SHP77 treated with DMSO at 0.1 percent for 48 hours (cell line): ENCODE measurements around the gene PHF24.
A peak's percentile ranks its signal among the peaks of the same experiment; 100 is the strongest.

ENCODE experiments used
- DNase-seq: peaks from one replicate; lab custom pipeline; 2025; lab: John Stamatoyannopoulos, UW

The PHF24 gene

DNA sequence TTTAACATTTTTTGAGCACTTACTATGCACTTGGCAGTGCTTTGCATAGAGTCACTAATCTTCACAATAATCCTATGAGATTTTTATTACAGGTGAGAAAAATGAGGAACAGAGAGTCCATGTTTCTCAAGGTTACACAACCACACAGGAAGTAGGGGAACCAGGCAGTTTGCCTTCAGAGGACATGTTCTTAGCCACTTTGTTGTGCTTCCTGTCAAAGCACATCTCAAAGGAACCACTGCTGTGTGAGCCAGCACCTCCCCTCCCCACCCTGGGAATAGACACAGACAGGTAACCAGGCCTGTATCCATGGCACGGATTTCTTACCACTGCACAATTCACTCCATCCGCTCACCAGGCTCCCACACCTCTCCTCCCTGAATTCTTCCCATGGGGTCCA is 25.1 kb downstream of the PHF24 start:
- DNase-seq, result no peak

DNA sequence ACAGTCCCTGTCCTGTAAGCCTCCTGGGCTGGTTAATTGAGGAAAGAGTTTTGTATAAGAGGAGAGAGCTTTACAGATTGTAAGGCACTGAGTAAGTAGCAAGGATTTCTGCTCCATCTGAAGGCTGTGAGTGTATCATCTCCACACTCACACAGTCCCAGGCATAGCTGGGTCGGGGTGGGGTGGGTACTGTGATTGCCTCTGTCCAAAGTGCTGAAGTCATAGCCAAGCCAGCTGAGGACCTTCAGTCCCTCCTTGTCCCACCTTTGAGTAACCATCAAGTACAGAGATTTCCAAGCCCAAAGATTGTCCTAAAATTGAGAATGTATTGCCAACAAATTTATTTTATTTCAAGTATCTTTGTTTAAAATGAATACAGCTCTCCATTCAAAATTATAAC is 26.0 kb downstream of the PHF24 start:
- DNase-seq, result no peak

- DNase-seq, result no peak
These were observed 27.3 kb downstream of the PHF24 start for GRCh38 chr9:34985311-34985899.

DNA sequence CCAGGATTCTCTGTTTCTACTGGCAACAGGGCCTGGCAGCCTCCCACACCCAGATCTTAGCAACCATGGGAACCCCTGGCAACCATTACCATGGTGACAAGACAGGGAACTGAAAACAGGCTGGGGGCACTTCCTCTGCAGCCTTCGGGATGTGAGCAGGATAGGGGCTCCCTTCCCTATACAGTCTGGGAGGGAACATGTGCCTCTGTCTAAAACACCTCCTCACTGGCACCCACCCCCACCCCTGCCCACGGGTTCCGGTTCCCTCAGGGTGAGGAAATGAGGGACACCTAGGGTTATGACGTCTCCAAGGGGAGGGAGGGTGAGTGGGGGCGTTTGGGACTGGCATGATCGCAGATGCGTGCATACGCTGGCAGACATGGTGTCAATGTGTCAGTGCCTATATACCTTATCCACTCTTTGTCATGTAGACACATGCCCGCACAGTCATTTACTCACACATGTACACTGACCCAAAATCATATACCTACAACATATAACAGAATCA is 28.5 kb downstream of the PHF24 start:
- DNase-seq, result no peak

DNA sequence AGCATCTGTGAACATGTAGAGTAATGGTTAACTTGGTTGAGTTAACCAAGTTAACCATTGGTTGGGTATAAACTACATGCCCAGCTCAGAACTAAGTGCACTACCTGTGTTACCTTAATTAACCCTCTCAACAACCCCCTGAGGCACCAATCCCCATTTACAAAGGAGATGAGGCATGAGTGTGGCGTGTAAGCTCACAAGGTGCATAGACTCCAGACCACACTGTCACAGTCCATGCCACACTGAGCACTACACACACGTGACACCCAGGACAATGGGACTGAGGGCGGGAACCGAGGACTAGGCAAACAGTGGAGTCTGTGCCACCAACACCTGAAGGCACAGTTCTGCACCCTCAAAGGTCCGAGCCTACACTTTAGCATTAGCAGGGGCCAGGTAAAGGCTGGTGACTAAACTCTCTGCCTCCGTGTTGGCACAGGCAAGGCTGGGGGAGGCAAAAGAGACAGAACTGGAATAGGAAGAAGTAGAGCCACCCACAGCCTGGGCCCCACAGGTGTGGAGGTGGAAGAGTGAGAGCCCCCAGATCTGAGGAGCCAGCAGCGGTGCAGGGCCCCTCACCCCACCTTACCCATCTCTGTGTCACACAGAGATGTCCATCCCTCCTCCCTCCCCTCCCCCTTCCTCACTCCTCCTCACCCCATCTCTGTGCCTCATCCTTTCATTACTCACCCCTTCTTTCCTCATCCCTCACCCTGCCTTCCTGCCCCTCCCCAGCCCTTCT is 29.2 kb downstream of the PHF24 start:
- no peak for DNase-seq

DNA sequence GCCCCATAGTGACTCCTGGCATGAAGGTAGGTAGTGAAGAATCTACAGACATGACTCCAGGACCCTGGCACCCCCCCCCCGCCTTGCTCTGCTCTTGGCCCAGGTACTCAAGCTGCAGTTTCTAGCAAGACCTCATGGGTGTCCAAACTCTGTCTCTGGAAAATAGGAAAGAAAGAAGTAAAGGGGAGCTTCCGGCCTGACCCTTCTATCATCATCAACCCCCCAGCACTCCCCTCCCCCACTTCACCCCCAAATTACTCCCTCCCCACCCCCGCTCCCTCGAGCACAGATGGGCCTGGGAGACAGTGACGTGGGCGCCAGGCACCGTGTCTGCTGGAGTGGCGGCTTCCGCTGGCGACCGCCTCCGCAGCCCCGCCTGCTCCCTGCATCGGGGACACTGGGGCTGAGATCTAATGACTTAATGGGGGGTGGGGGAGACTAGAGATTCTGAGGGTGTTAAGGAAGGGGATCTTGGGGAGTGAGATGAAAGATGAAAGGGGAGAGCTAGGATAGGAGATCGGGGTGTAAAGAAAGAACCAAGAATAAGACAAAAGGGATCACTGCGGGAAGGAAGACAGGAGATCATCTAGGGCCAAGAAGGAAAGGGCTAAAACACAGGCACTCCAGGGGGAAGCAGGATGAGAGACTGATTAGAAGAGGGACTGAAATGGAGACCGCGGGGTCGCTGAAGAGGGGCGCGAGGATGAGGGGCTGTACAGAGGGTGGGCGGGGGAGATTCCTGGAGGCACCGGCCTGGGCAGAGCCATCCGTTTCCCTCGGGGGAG is 30.3 kb downstream of the PHF24 start:
- DNase-seq, result no peak

- DNase-seq, result peak; percentile 91
These were observed 31.2 kb downstream of the PHF24 start, which contains the start of gene DNAJB5 for GRCh38 chr9:34989003-34989945. Gene DNAJB5, plus strand, starts transcription at chr9:34989745. Its CDS starts 886 bp downstream, at chr9:34990631.

GRCh38 chr9:34989946-34990635 is 32.0 kb downstream of the PHF24 start:
- DNase-seq, result no peak

DNA sequence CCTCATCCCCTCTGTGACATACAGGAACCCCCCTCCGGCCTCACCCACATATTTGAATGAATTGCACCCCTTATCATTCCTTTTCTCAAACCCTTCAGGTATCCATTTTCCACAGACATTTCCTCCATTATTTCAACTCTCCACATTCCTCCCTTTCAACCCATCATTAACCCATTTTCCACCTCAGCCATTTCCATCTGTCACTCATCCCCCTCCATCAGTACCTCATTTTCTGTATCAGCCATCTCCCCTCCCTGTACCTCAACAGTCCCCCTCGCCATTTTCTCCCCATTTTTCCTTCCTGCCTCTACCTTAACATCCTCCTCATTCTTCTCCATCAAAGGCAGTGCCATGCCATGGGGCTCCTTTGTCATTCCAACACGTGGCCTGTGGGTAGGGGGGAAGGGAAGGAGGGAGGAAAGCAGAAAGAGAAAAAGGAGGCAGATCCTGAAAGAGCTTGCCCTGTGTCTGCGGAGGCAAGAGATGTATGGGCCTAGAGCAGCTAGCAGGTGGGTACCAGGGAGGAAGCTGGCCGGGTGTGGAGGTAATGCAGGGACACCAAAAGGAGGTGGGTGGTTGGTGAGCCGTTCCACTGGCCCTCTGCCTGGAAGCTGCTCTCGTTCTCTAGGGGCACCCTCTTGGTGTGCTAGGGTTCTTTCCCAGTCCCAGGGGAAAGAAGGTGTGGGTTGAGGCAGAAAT is 33.0 kb downstream of the PHF24 start:
- DNase-seq, result no peak

DNA sequence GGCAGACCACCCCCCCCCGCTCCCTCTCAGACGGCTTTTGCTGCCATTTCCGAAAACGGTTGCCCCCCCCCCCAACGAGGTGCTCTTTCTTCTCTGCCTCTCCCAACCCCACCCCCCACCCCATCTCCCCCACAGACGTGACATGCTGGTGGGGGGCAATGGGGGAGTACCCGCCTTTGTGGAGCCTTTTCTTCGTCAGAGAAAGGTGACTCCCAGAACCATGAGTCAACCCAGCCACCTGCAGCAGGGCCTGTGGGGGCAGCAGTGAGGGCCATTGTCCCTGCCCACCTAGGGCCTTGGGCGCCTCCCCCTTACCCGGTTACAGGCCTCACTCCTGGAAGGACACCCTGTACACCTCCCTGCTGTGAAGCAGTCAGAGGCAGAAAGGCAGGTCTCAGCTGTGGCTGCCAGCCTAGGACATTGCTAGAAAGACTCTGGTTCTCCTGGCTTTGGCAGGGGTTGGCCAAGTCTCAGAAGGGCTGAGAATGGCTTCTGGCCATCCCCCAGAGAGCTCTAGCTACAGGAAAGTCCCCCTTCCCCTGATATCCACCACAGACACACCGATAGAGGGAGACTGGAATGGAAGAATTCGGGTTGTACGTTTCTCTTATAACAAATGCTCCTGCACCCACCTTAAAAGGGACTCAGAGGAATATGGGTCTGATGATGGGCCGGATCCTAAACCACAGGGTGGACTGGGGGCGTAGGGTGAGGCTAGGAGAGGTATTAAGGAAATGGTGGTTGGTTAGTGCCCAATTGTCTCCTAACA is 33.7 kb downstream of the PHF24 start:
- DNase-seq, result no peak

DNA sequence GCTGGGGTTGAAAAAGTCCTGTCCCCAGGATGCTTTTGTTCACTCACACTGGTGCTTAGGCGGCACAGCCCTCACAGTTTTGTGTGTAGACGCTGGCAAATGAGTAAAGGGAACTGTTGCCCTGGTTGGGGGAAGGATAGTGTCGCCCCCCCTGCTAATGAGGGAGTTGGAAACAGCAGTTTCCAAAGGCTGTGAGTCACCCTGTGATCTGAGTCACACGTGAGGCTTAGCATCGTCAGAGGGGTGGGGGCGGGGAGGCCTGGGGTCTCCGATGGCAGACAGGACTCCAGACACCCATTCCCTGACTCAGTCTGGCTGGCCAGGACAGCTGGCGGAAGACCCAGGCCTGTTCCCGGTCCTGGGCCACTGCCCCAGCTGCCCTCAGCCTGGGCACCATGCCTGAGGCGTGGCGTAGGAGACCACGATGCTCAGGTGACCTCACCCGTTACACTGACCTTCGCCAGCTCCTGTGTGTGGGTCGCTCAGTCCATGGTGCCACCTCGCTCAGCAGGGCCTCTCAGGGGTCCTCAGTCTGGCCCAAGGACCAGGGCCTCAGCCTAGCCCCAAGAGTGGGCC is 34.4 kb downstream of the PHF24 start:
- DNase-seq, result no peak

DNA sequence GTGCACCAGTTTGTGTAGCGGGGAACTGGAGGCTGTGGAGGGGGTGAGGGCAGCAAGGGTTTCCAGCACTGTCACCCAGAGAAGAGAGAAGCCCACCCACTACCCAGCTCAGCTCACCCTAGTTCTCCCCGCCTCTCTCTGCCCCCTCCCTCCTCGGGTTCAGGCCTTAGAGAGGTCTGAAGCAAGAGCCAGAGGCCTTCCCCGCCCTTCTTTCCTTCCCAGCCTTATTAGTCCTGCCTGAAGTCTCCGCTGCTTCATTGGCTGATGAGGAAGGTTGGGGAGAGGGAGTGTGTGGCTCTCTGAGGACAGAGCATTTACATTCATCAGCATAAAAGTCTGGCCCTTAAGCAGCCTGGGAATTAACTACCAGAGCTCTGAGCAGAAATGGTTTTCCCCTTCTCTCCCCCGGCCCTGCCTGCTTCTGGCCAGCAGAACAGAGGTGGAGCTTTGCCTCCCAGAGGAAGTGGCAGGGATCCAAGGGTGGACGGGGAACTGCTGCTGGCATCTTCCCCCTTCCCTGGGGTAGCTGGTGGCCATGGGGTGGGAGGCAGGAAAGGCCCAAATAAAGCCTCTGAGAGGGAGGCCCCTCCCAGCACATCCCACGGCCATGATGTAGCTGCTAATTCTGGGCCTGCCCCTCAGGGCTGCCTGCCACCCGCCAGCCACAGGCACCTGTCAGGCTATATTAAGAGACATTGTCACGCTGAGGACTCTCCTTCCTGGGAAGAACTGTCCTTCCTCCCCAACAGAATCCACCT is 35.6 kb downstream of the PHF24 start:
- no peak for DNase-seq

- no peak for DNase-seq
These were observed 36.3 kb downstream of the PHF24 start for GRCh38 chr9:34994260-34994899.

DNA sequence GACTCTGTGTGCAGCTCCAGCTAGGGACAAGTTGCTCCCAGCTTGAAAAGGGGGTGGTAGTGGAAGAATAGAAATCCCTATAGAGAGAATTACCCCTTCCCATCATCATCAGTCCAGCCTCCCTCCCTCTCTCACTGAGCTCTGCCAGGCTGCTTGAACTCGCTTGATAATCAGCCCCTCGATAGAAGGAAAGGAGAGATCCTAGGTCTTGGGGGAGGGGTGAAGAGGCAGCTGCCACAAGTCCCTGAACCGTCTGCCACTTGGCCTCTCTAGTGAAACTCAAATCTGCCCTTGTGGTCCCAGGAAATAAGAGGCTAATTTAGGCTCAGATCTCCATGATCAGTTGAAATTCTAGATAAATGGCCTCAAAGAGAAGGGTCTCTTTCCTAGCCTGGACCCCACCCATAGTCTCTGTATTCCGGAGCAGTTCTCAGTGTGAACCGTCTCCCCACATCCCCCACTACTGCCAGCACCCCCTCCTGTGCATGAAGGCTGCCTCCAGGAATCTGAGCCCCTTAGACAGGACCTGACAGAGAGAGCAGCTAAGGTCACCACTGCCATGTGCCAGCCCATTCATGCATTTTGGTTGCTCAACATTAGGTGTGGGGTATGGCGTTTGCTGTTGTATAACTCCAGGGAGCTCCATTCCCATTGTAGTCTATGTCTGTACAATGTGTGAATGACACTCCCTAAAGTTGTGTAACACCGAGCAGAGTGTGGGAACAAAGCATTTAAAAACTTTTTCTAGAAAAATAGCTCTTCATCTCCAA is 37.0 kb downstream of the PHF24 start:
- DNase-seq, result no peak

DNA sequence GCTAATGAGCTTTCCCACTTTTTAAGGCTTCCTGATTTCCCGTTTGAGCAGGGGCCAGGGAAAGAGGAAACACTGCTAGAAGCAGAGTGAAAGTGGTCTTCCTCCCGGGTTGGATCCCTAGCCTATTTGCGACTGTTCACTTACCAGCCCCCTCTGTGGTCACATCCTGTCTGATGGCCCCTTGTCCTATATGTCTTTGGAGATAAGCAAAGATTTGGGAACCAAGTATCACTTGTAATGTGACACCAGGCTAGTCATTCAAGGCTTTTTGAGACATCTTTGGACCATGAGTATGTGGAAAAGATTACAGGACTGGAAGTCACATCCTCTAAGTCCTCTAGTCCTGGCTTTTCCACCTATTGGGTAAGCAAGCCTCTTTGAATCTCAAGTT is 37.6 kb downstream of the PHF24 start:
- no peak for DNase-seq

GRCh38 chr9:34996181-34996904 is 38.3 kb downstream of the PHF24 start:
- no peak for DNase-seq

- no peak for DNase-seq
These were observed 38.8 kb downstream of the PHF24 start for GRCh38 chr9:34996905-34997279.
